IPS DF 4.7 (cell line): ENCODE data around the gene ZNF79.

ENCODE experiments used
- DNase-seq: peaks from one replicate; pipeline ENCODE4 v3.0.0-alpha.2; 2013; ENCODE audit warnings: low spot score; ENCODE audit errors: extremely low read depth

ZNF79 gene

DNA sequence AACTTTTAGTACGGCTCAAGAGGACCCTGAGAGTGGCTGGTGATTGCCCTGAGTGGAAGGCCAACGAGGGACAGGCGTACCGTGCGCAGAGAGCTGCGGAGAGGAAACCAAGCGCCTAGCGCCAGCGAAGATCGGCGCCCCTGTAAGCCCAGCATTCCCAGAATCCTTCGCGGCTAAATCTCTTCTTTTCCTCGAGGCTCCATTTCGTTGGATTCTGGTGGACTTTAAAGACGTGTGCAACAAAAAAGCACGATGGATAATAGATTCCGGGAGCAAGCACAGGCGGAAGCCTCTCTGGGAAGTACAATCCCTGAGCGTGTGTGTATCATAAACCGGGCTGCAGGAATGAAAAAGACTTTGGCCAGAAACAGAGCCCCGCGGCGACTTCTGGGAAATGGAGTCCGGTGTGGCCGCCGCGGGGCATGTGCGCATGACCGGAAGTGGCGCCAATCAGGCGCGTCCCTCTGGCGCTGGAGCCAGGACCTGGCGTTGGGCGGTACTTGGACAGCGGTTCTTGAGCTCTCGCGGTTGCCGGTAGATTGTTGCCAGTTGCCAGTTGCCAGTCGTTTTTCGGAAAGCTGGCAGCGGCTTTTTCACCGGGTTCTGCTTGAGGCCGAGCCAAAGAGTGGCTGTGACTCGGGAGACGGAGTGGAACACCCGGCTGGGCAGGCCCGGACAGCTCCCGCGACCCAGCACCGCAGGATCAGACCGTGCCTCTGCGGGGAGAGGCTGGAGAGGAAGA lies at the start of gene ZNF79:
Gene ZNF79 (plus strand): TSS at position 449 of the 742 bp plus-strand sequence. CDS start 406 bp downstream, outside the sequence.
- DNase-seq = no peak

DNA sequence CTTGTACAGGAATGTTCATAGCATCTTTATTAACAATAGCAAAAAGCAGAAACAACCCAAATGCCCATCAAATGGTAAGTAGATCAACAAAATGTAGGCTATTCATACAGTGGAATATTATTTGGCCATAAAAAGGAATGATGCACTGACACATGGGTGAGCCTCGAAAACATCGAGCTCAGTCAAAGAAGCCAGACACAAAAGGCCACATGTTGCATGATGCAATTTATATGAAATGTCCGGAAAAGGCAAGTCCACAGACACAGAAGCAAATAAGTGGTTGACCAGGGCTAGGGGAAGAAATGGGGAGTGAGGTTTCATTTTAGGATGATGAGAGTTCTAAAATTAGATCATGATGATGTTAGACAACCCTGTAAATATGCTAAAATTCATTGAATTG lies 43.7 kb upstream of the ZNF79 start:
- no peak for DNase-seq

GRCh38 chr9:127382541-127382940 lies 41.6 kb upstream of the ZNF79 start:
- no peak for DNase-seq

DNA sequence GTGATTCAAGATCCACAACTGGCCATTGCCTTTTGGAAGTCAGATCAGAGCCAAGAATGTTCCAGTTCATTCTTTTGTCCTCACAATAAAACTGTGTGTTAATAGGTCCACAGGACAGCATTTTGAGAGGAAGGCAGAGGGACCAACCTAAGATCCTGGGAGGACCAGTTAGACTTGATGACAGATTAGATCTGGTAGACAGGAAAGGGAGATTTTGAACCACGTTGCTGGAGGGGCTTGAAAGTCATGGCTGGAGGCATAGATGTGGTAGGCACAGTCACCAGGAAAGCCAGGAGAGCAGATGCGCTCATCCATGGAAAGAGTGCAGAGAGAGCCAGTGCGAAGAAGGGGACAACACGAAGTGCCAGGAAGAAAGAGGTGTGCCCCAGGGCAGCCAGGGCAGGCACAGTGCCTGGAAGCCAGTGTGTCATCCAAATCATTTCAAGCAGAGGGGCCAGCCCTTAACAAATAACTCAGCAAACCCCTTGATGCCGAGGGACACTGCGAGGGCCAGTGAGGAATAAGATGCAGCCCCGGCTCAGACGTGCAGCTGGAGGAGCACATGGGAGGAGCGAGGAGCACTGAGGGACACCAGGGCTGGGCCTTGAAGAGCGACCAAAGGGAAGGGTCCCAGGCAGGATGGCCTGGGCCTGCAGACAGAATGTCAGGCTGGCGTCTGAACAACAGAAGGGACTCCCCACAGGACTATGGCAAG lies 40.0 kb upstream of the ZNF79 start:
- no peak for DNase-seq

GRCh38 chr9:127384901-127385300 lies 39.3 kb upstream of the ZNF79 start:
- no peak for DNase-seq

DNA sequence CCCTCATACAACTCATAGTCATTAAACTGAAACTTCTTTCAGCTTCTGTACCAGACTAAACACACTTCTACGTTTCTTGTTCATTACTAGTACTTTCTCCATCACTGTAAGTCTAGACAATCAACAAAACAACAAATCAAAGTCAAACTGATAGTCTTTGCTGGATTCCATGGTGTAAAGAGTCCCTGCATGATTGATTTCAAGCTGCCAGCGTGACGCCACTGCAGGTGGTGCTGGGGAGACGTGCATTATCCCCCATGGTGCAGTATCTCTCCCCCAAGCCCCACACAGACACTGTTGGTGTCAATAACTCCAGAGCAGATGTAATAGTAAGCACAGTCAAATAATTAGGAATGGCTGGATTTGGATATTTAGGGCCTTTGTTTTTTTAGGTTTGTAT lies 37.9 kb upstream of the ZNF79 start:
- no peak for DNase-seq

DNA sequence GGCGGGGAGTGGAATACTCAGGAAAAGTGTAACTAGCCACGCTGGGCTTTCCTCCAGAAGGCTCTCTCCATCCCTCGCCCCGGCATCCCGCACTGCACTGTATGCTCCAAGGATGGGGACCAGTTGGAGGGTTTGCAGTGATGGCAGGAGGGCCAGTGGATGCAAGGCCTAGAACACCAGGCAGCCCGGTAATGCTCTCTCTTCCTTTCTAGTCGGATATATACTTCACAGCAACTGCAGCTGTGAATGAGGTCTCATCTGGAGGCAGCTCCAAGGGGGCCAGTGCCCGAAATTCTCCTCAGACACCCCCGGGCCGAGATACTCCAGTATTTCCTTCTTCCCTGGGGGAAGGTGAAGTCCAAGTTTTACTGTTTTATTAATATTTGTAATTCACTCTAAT lies 37.2 kb upstream of the ZNF79 start:
- DNase-seq = no peak

DNA sequence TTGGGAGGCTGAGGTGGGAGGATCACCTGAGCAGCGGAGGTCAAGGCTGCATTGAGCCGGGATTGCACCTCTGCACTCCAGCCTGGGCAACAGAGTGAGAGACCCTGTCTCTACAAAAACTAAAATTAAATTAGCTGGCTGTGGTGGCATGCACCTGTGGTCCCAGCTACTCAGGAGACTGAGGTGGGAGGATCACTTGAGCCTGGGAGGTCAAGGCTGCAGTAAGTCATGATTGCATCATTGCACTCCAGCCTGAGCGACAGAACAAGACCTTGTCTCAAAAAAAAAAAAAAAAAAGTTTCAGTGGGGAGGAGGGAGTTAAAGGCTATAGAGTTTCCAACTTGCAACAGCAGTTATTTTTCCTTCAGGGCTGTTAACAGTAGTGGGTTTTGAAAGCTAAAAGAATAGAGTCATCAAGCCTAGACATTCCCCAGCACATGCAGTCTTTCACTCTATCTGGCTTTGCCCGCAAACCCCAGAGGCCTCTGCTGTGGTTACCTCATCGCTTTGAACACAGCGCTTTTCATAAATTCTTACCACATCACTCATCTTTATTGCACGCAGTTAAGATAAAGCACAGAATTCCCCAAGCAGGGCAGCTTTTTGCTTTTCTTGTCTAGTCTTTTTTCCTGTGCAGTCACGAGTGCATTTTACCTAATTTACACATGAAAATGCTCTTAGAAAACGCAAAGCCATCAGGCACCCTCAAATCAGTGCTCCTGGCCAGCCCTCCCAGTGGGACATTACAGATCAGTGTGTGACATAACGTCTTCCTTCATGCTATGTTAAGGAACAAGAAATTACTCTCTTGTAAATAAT lies 35.9 kb upstream of the ZNF79 start:
- no peak for DNase-seq

- DNase-seq = no peak
Measured at GRCh38 chr9:127388856-127389238, 35.3 kb upstream of the ZNF79 start.

GRCh38 chr9:127389381-127390247 lies 34.6 kb upstream of the ZNF79 start:
- no peak for DNase-seq

- no peak for DNase-seq
Measured at GRCh38 chr9:127390248-127390545, 34.0 kb upstream of the ZNF79 start.

DNA sequence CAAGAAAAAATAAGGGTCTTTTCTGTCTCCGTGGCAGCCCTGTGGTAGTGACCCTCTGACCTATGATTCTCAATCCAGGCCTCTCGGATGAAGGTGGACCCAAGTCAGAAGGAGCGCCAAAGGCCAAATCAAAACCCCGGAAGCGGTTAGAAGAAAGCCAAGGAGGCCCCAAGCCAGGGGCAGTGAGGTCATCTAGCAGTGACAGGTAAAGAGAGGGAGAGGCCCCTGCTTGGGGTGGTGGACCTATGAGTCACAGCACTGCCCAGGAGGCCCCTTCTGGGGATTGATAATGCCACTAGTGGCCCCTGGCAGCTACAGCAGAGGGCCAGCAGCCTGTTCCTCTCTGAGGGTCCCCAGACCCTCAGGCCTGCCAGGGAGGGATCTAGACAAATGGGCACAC lies 33.6 kb upstream of the ZNF79 start:
- no peak for DNase-seq

- DNase-seq = no peak
Measured at GRCh38 chr9:127392166-127392565, 32.0 kb upstream of the ZNF79 start.

- DNase-seq = no peak
Measured at GRCh38 chr9:127392976-127393375, 31.2 kb upstream of the ZNF79 start.

- no peak for DNase-seq
Measured at GRCh38 chr9:127393645-127394044, 30.5 kb upstream of the ZNF79 start.

- no peak for DNase-seq
Measured at GRCh38 chr9:127395497-127396252, 28.5 kb upstream of the ZNF79 start.

DNA sequence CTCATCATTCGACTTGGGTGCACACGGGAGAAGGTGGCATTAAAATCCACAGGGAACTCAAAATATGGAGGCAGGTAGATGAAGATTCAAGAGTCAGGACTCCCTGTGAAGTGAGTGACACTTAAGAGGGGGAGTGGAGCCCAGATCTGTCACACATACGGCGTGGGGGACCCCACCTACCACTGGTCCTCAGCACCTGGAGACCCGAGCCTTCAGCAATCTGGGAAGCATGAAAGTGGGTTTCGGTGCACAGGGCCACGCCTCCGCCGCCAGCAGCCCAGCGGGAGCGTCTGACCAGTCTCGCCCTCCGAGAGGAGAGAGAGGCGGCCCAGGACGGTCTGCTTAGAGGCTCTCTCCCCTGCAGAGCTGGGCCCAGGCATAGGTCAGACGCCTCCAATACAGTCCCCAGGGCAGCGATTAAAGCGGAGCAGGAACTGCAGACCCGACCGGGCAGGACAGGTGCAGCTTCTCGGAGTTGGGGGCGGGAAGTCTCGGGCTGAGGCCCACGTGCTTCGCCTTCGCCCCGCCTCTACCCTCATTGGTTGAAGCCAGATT lies 27.9 kb upstream of the ZNF79 start:
- no peak for DNase-seq

GRCh38 chr9:127396808-127397645 lies 27.2 kb upstream of the ZNF79 start, which contains the start of gene SLC2A8:
SLC2A8 (plus strand) TSS chr9:127397169; CDS start chr9:127397231, 62 bp downstream.
- peak; percentile 99 for DNase-seq

GRCh38 chr9:127397646-127398274 lies 26.4 kb upstream of the ZNF79 start:
- DNase-seq = no peak
